Spleen (tissue), 7 donors: ENCODE data around the gene RHOB.

Experiments used
- CTCF ChIP-seq, 11 experiments: fragments of 200-600 bp in 7 of 11; fragments of 450-650 bp in 4 of 11; sonication (generic) in 4 of 11; IDR thresholded peaks in 8 of 11; conservative IDR thresholded peaks in 3 of 11; 1 replicate in 7 of 11; 2 replicates in 4 of 11; pipeline versions ENCODE4 v1.4.0 to v1.8.0; 2016 to 2021; ENCODE audit warnings: antibody characterized with exemption in 11 of 11, inconsistent platforms in 4 of 11, mild to moderate bottlenecking in 1 of 11
- POLR2A ChIP-seq, 3 donors: fragments of 450-650 bp; IDR thresholded peaks; one replicate each; pipeline ENCODE4 v1.5.1; 2017; ENCODE audit warnings: antibody characterized with exemption in 3 of 3, mild to moderate bottlenecking in 1 of 3
- donor health status: DM: no; HTN: no; CAD: no; lungs with moderate emphysema.
- donor health status: DM: no; HTN: no; CAD: no.
- donor health status: DM: no; HTN: no; CAD: no.

DNA sequence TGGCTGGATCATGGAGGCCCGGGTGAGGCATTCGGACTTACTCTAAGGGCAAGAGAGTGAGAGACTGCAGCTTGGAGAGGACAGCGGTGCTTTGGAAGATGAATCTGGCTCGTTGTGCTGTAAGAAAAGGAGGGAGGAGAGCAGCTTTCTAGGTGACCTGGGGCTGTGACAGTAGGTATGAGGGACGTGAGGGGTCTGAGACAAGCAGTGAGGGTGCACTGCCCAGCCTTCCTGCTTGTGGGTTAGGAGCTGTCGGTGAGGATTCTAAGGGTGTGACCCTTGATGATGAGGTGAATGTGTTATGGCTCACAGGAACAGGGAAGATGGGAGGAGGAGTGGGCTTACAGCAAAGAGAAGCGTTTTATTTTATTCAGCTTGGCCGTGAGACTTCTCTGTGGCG lies 27.1 kb upstream of the RHOB start:
- TF ChIP-seq CTCF (IDR thresholded peaks at IDR 0.05 in 8 of 11, conservative IDR thresholded peaks at IDR 0.05 in 3 of 11) (no peak), POLR2A (IDR thresholded peaks at IDR 0.05) (no peak)
